MCF 10A (cell line): ENCODE measurements around the gene NR4A3. TPM values are rescaled to one million over a fixed set of nuclear protein-coding genes. Genes with fewer than 3 reads are reported as not detected.

Experiments used
- BruUV-seq: library from RNA; stranded (reverse); fragments of 400-500 nt; replicated peaks from 2 replicates; lab custom pipeline; 2021; lab: Mats Ljungman, UMichigan
- CTCF ChIA-PET: fragments of 300-600 bp; sonication (Branson Sonifier 250); formaldehyde crosslinking; extraction: SDS; loops from one replicate; lab custom pipeline; 2021; ENCODE audit warnings: antibody characterized with exemption, inconsistent platforms; lab: Yijun Ruan, JAX
- POLR2A ChIA-PET: fragments of 300-600, 350-650 bp; sonication (Branson Sonifier 250); formaldehyde crosslinking; extraction: SDS; loops from one replicate; lab custom pipeline; 2020; ENCODE audit warnings: antibody characterized with exemption, inconsistent platforms; lab: Yijun Ruan, JAX
- DNase-seq: peaks from one replicate; pipeline ENCODE4 v3.0.0-alpha.2; 2018; ENCODE audit not compliant: unreplicated experiment
- H3K27ac Mint-ChIP-seq: one replicate; pipeline ENCODE4 v1.8.0; 2022; ENCODE audit warnings: mild to moderate bottlenecking, low read depth, mixed read lengths; ENCODE audit not compliant: unreplicated experiment
- H3K27me3 Mint-ChIP-seq: one replicate; pipeline ENCODE4 v1.8.0; 2022; ENCODE audit warnings: mixed read lengths; ENCODE audit not compliant: insufficient read depth, unreplicated experiment
- H3K36me3 Mint-ChIP-seq: one replicate; pipeline ENCODE4 v1.8.0; 2022; ENCODE audit warnings: mild to moderate bottlenecking, moderate library complexity, mixed read lengths; ENCODE audit not compliant: insufficient read depth, unreplicated experiment
- H3K4me1 Mint-ChIP-seq: one replicate; pipeline ENCODE4 v1.8.0; 2022; ENCODE audit warnings: mixed read lengths; ENCODE audit not compliant: insufficient read depth, unreplicated experiment
- H3K4me3 Mint-ChIP-seq: one replicate; pipeline ENCODE4 v1.8.0; 2022; ENCODE audit warnings: mild to moderate bottlenecking, moderate library complexity, mixed read lengths; ENCODE audit not compliant: unreplicated experiment
- H3K9me3 Mint-ChIP-seq: one replicate; pipeline ENCODE4 v1.8.0; 2022; ENCODE audit warnings: mixed read lengths; ENCODE audit not compliant: unreplicated experiment
- CTCF ChIP-seq: fragments of 200-600 bp; IDR thresholded peaks from one replicate; pipeline ENCODE4 v1.8.0; 2022; ENCODE audit warnings: antibody characterized with exemption, mild to moderate bottlenecking; ENCODE audit not compliant: unreplicated experiment
- intact Hi-C: fragments of 100-400 bp; cut with micrococcal nuclease; formaldehyde crosslinking; loops from 2 replicates; pipeline ENCODE4 v1.14.1; 2022
- total RNA-seq: library from RNA; stranded (reverse); gene quantifications from 2 replicates; pipeline ENCODE4 v1.2.3, GENCODE V29; 2022

NR4A3 gene
- total RNA-seq, 1 experiment from 2014 or later = 0.16 TPM

GRCh38 chr9:99796231-99796630, 25.5 kb upstream of the NR4A3 start:
- ChIA-PET POLR2A (no interaction called here), CTCF (interaction anchor here (0.8 kb wide), 1 partner anchor 612 kb away, joined by 3 read pairs; no protein-coding TSS in a partner anchor)
- no peaks in the 10 kb centered on the region for H3K4me1 Mint-ChIP-seq
- TF ChIP-seq CTCF = no peak
- H3K9me3 Mint-ChIP-seq = no peaks in the 10 kb centered on the region
- intact Hi-C loops = no loop called here
- H3K27ac Mint-ChIP-seq = no peak overlapping the region
- no TSS peak for BruUV-seq
- H3K27me3 Mint-ChIP-seq = no peaks in the 10 kb centered on the region
- H3K4me3 Mint-ChIP-seq = no peak overlapping the region
- no peaks in the 10 kb centered on the region for H3K36me3 Mint-ChIP-seq
- DNase-seq = no peak

- no TSS peak for BruUV-seq
- POLR2A ChIA-PET = no interaction called here
- Mint-ChIP-seq H3K4me1 (no peaks in the 10 kb centered on the region), H3K9me3 (no peaks in the 10 kb centered on the region), H3K27me3 (no peaks in the 10 kb centered on the region), H3K4me3 (no peak overlapping the region), H3K27ac (no peak overlapping the region), H3K36me3 (no peaks in the 10 kb centered on the region)
- DNase-seq = no peak
- TF ChIP-seq CTCF = no peak
- intact Hi-C loops = no loop called here
- CTCF ChIA-PET = interaction anchor here (0.6 kb wide), 1 partner anchor 576 kb away, joined by 3 read pairs; no protein-coding TSS in a partner anchor
Measured at GRCh38 chr9:99801775-99802174, 19.9 kb upstream of the NR4A3 start.

- TF ChIP-seq CTCF = no peak
- H3K9me3 Mint-ChIP-seq = no peaks in the 10 kb centered on the region
- DNase-seq = no peak
- no peaks in the 10 kb centered on the region for H3K36me3 Mint-ChIP-seq
- H3K4me1 Mint-ChIP-seq = no peaks in the 10 kb centered on the region
- POLR2A ChIA-PET = interaction anchor here (1.1 kb wide), 1 partner anchor 18 kb away, joined by 5 read pairs; the partner anchor contains the start of gene NR4A3
- H3K27ac Mint-ChIP-seq = no peak overlapping the region
- intact Hi-C loops = no loop called here
- no peak overlapping the region for H3K4me3 Mint-ChIP-seq
- no peaks in the 10 kb centered on the region for H3K27me3 Mint-ChIP-seq
- no TSS peak for BruUV-seq
- CTCF ChIA-PET = interaction anchor here (0.8 to 1.6 kb wide), 3 partner anchors 521 to 618 kb away, joined by 3 to 5 read pairs (median 3); no protein-coding TSS in a partner anchor
Measured at GRCh38 chr9:99803694-99804093, 18.0 kb upstream of the NR4A3 start.

GRCh38 chr9:99807276-99807852, 14.3 kb upstream of the NR4A3 start:
- peak; percentile 83 for DNase-seq
- Mint-ChIP-seq H3K27me3 (no peaks in the 10 kb centered on the region), H3K4me1 (no peaks in the 10 kb centered on the region)

More at GRCh38 chr9:99807276-99807852, 14.3 kb upstream of the NR4A3 start:
- peak; percentile 80 for TF ChIP-seq CTCF
- intact Hi-C loops = loop anchor here (5.0 kb wide), 3 partner anchors 205 to 515 kb away; no protein-coding TSS in a partner anchor
- no peak overlapping the region for H3K4me3 Mint-ChIP-seq
- no TSS peak for BruUV-seq
- no peak overlapping the region for H3K27ac Mint-ChIP-seq
- ChIA-PET CTCF (no interaction called here), POLR2A (no interaction called here)
- no peaks in the 10 kb centered on the region for H3K9me3 Mint-ChIP-seq
- H3K36me3 Mint-ChIP-seq = no peaks in the 10 kb centered on the region
